Endothelial cell of umbilical vein (primary cell): ENCODE results near the gene ANKRD63. TPM values are rescaled to one million over a fixed set of nuclear protein-coding genes. Genes with fewer than 3 reads are reported as not detected.

ENCODE experiments used
- BruUV-seq: library from RNA; stranded (reverse); fragments of 400-500 nt; replicated peaks from 2 replicates; lab custom pipeline; 2021; lab: Mats Ljungman, UMichigan
- CTCF ChIA-PET: fragments of 300-600, 350-600 bp; sonication (Branson Sonifier 250); formaldehyde crosslinking; loops from one replicate; lab custom pipeline; 2021; ENCODE audit warnings: antibody characterized with exemption, inconsistent platforms; lab: Charles Lee
- POLR2A ChIA-PET: fragments of 300-600, 350-600 bp; sonication (Branson Sonifier 250); formaldehyde crosslinking; loops from one replicate; lab custom pipeline; 2021; ENCODE audit warnings: antibody characterized with exemption, inconsistent platforms; lab: Charles Lee
- DNase-seq: peaks from one replicate; pipeline ENCODE4 v3.0.0-alpha.2; 2011; ENCODE audit warnings: low read depth, low spot score
- FAIRE-seq: peaks from 2 replicates; lab custom pipeline; 2011; peaks lifted over from hg19 to GRCh38; lab: Jason Lieb, UNC
- H2AFZ ChIP-seq: 2 replicates; pipeline ENCODE4 v1.6.0; 2012; ENCODE audit warnings: low read depth, low read length, control low read depth, inconsistent platforms
- H3K27ac ChIP-seq: 2 replicates; pipeline ENCODE4 v1.5.1; 2011; ENCODE audit warnings: low read depth, mild to moderate bottlenecking, control low read depth, low read length, moderate library complexity; ENCODE audit not compliant: insufficient read depth
- H3K27me3 ChIP-seq, 2 experiments: 2 replicates each; pipeline versions ENCODE4 v1.6.0 to v1.6.1; 2011; ENCODE audit warnings: low read length in 2 of 2, mixed read lengths in 1 of 2; ENCODE audit not compliant: control insufficient read depth in 2 of 2, insufficient read depth in 2 of 2
- H3K36me3 ChIP-seq, 2 experiments: 2 replicates in 1 of 2; 3 replicates in 1 of 2; pipeline ENCODE4 v1.5.1; 2011; ENCODE audit warnings: low read length in 2 of 2, mild to moderate bottlenecking in 1 of 2, moderate library complexity in 1 of 2; ENCODE audit not compliant: control insufficient read depth in 2 of 2, insufficient read depth in 2 of 2; ENCODE audit errors: extremely low read depth in 1 of 2
- H3K4me1 ChIP-seq: 3 replicates; pipeline ENCODE4 v1.5.1; 2011; ENCODE audit warnings: mild to moderate bottlenecking, low read length; ENCODE audit not compliant: control insufficient read depth, insufficient read depth; ENCODE audit errors: extremely low read depth
- H3K4me2 ChIP-seq: 2 replicates; pipeline ENCODE4 v1.6.1; 2011; ENCODE audit warnings: low read length, control low read depth, mixed read lengths; ENCODE audit not compliant: insufficient read depth
- H3K4me3 ChIP-seq, 3 experiments: fragments of 200-600 bp in 1 of 3; sonication (generic), shearing (Covaris generic) in 1 of 3; replicated peaks in 1 of 3; 2 replicates each; pipeline ENCODE4 v1.5.1; 2011 to 2016; ENCODE audit warnings: control low read depth in 3 of 3, low read length in 3 of 3, mild to moderate bottlenecking in 2 of 3, inconsistent platforms in 1 of 3, low read depth in 1 of 3, moderate library complexity in 1 of 3; ENCODE audit not compliant: insufficient read depth in 1 of 3
- H3K79me2 ChIP-seq: 2 replicates; pipeline ENCODE4 v1.6.0; 2012; ENCODE audit warnings: low read length, inconsistent platforms; ENCODE audit not compliant: control insufficient read depth, insufficient read depth
- H3K9ac ChIP-seq: replicated peaks from 2 replicates; pipeline ENCODE3; 2011; ENCODE audit warnings: low read length, control low read depth; ENCODE audit not compliant: insufficient read depth; ENCODE audit errors: extremely low read depth
- H3K9me1 ChIP-seq: replicated peaks from 3 replicates; pipeline ENCODE4 v1.6.0; 2011; ENCODE audit warnings: mild to moderate bottlenecking, low read length; ENCODE audit not compliant: control insufficient read depth, insufficient read depth; ENCODE audit errors: extremely low read depth
- H3K9me3 ChIP-seq: replicated peaks from 2 replicates; pipeline ENCODE4 v1.5.1; 2012; ENCODE audit warnings: low read length, inconsistent platforms; ENCODE audit not compliant: control insufficient read depth, insufficient read depth
- H4K20me1 ChIP-seq: replicated peaks from 2 replicates; pipeline ENCODE3; 2011; ENCODE audit warnings: mild to moderate bottlenecking, low read length; ENCODE audit not compliant: control insufficient read depth, insufficient read depth; ENCODE audit errors: extremely low read depth
- EZH2 ChIP-seq: IDR thresholded peaks from 2 replicates; pipeline ENCODE4 v1.6.1; 2012; ENCODE audit warnings: borderline replicate concordance, low read depth, mild to moderate bottlenecking, moderate library complexity, low read length, inconsistent platforms; ENCODE audit not compliant: severe bottlenecking
- FOS ChIP-seq: IDR thresholded peaks from 2 replicates; pipeline ENCODE4 v1.6.1; 2011; ENCODE audit warnings: mild to moderate bottlenecking, low read length, moderate library complexity, borderline replicate concordance; ENCODE audit not compliant: insufficient read depth
- GATA2 ChIP-seq: IDR thresholded peaks from 2 replicates; pipeline ENCODE4 v1.7.0; 2011; ENCODE audit warnings: low read depth, mild to moderate bottlenecking, moderate library complexity, mixed read lengths, low read length; ENCODE audit not compliant: insufficient read length, insufficient read depth
- JUN ChIP-seq: IDR thresholded peaks from 2 replicates; pipeline ENCODE4 v1.6.1; 2011; ENCODE audit warnings: borderline replicate concordance, low read depth; ENCODE audit not compliant: insufficient read length, insufficient read depth
- MYC ChIP-seq: IDR thresholded peaks from one replicate; pipeline ENCODE4 v1.6.1; 2011; ENCODE audit warnings: mild to moderate bottlenecking, low read depth, low read length
- POLR2A ChIP-seq: IDR thresholded peaks from 2 replicates; pipeline ENCODE4 v1.6.1; 2012; ENCODE audit warnings: low read depth, mild to moderate bottlenecking, control low read depth, low read length
- POLR2AphosphoS5 ChIP-seq: IDR thresholded peaks from 2 replicates; pipeline ENCODE4 v1.6.1; 2012; ENCODE audit warnings: low read depth, mild to moderate bottlenecking, control low read depth, low read length, moderate library complexity; ENCODE audit not compliant: insufficient read depth
- dilution Hi-C: fragments of 300-500 bp; cut with MboI; formaldehyde crosslinking; loops from one replicate; pipeline ENCODE4 v1.15.0; 2019; ENCODE audit warnings: low sequenced_read_pairs; ENCODE audit not compliant: extremely low pct_ligation_motif_present
- intact Hi-C: fragments of 100-400 bp; cut with micrococcal nuclease; formaldehyde crosslinking; loops from one replicate; pipeline ENCODE4 v1.10.0; 2022
- polyA plus RNA-seq, 4 experiments: library from polyadenylated mRNA; depleted of rRNA in 3 of 4; stranded (reverse) in 3 of 4; unstranded in 1 of 4; fragments of >200 nt; gene quantifications; 2 replicates each; pipeline versions ENCODE4 v1.2.1 to v1.2.3, GENCODE V29; 2011 to 2012; ENCODE audit warnings: missing spikeins in 1 of 4
- total RNA-seq: library from RNA; stranded (reverse); gene quantifications from 2 replicates; pipeline ENCODE4 v1.2.3, GENCODE V29; 2021
- TF ChIP-seq, protein P1 (sequence below), 2 donors: IDR thresholded peaks; 1 replicate in 1 of 2; 2 replicates in 1 of 2; pipeline ENCODE4 v1.5.1; 2011; ENCODE audit warnings: low read length in 2 of 2, mild to moderate bottlenecking in 2 of 2, moderate library complexity in 2 of 2, control low read depth in 1 of 2, inconsistent platforms in 1 of 2, low read depth in 1 of 2; ENCODE audit not compliant: insufficient read depth in 1 of 2; ENCODE audit errors: extremely low read depth in 1 of 2

ANKRD63 gene
- total and polyA plus RNA-seq, 2 donors (not counting 3 experiments of a cell fraction or from before 2014, with no cell fraction given), result not detected

DNA sequence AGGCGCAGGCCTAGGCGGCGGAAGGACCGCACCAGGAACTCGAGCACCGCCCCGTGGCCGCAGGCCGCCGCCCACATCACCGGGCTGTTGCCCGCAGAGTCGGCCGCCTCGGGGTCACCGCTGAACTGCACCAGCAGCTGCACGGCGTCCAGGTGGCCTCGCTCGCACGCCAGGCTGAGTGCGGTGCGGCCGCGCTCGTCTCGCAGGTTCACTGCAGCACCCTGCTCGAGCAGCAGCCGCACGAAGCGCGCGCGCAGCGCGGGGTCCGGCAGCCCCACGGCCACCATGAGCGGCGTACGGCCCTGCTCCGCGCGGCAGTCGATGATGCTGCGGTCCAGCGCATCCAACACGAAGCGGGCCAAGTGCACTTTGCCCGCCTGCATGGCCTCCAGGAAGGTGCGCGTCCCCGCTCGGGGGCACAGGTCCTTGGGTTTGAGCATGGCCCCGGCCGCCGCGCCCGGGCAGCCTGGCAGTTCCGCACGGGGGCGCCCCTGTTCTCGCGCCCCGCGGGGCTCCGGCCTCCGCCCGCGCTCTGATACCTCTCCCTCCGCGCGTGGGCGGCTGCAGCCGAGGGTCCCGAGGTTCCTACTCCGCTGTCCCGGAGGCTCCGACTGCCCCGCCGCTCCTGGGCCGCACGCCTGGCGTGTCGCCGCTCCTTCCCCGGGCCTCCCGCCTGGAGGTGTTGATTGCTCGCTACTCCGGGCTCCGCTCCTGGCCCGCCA lies 556 bp downstream of the ANKRD63 start:
- Histone ChIP-seq H3K4me2 (peak overlapping the region; percentile 69), H3K27me3 (peaks cover 48 to 68% of the 10 kb centered on the region in 2 experiments), H3K9ac (no peak overlapping the region), H3K4me3 (peak overlapping the region in 2 of 3 experiments; percentile 13 to 32), H3K27ac (no peak overlapping the region), H2AFZ (peak overlapping the region; percentile 79), H3K9me3 (no peaks in the 10 kb centered on the region), H3K4me1 (peaks cover 12% of the 10 kb centered on the region), H4K20me1 (no peaks in the 10 kb centered on the region), H3K9me1 (no peaks in the 10 kb centered on the region), H3K36me3 (no peaks in the 10 kb centered on the region), H3K79me2 (no peaks in the 10 kb centered on the region)
- DNase-seq, result peak; percentile 31
- BruUV-seq, result no TSS peak
- ChIA-PET POLR2A (no interaction called here), CTCF (interaction anchor here (0.9 to 5.3 kb wide), 5 partner anchors 7 to 57 kb away, joined by 3 to 83 read pairs (median 4); partner anchors contain the start of gene PLCB2)
- intact Hi-C loops, result no loop called here
- no peak for FAIRE-seq
- dilution Hi-C loops, result no loop called here
- peak; percentile 82 for TF ChIP-seq EZH2
- TF ChIP-seq MYC, result no peak
- TF ChIP-seq POLR2A, result no peak
- TF ChIP-seq, protein P1, sequence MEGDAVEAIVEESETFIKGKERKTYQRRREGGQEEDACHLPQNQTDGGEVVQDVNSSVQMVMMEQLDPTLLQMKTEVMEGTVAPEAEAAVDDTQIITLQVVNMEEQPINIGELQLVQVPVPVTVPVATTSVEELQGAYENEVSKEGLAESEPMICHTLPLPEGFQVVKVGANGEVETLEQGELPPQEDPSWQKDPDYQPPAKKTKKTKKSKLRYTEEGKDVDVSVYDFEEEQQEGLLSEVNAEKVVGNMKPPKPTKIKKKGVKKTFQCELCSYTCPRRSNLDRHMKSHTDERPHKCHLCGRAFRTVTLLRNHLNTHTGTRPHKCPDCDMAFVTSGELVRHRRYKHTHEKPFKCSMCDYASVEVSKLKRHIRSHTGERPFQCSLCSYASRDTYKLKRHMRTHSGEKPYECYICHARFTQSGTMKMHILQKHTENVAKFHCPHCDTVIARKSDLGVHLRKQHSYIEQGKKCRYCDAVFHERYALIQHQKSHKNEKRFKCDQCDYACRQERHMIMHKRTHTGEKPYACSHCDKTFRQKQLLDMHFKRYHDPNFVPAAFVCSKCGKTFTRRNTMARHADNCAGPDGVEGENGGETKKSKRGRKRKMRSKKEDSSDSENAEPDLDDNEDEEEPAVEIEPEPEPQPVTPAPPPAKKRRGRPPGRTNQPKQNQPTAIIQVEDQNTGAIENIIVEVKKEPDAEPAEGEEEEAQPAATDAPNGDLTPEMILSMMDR (IDR thresholded peaks at IDR 0.05; ENCODE audit: extremely low read depth in 1 of 2, insufficient read depth in 1 of 2, low read depth in 1 of 2, low read length in 2 of 2), result peak; percentile 26 to 36

DNA sequence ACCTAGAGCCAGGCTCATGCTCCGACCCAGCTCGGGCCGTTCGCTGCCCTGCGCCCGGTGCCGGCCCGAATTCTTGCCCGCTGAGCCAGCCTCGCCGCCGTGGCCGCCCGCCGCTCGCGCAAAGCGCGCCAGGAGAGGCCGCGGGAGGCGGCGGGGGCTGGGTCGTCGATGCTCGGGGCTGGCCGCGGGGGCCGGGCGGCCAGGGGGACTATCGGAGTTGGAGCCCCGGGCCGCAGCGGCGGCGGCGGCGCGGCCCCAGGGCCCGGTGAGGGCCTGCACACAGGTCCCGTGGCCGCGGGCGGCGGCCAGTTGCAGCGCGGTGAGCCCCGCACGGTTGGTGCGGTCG lies 1.1 kb downstream of the ANKRD63 start:
- Histone ChIP-seq H3K27ac (no peak overlapping the region), H3K4me2 (peak overlapping the region; percentile 69)

More for the DNA sequence above, 1.1 kb downstream of the ANKRD63 start:
- no peak for DNase-seq
- POLR2A ChIA-PET, result no interaction called here
- Histone ChIP-seq H3K27me3 (peaks cover 50 to 71% of the 10 kb centered on the region in 2 experiments), H3K79me2 (no peaks in the 10 kb centered on the region), H3K36me3 (no peaks in the 10 kb centered on the region), H3K4me1 (peaks cover 12% of the 10 kb centered on the region), H3K9me1 (no peaks in the 10 kb centered on the region), H2AFZ (peak overlapping the region; percentile 79), H3K9ac (no peak overlapping the region), H3K4me3 (peak overlapping the region in 1 of 3 experiments; percentile 32), H3K9me3 (no peaks in the 10 kb centered on the region), H4K20me1 (no peaks in the 10 kb centered on the region)
- dilution Hi-C loops, result no loop called here
- BruUV-seq, result no TSS peak
- CTCF ChIA-PET, result interaction anchor here (0.7 to 5.3 kb wide), 3 partner anchors 27 to 58 kb away, joined by 3 to 83 read pairs (median 3); partner anchors contain the start of gene PLCB2
- FAIRE-seq, result no peak
- intact Hi-C loops, result no loop called here
- no peak for TF ChIP-seq POLR2AphosphoS5
- TF ChIP-seq, protein P1 (IDR thresholded peaks at IDR 0.05; ENCODE audit: extremely low read depth in 1 of 2, insufficient read depth in 1 of 2, low read depth in 1 of 2, low read length in 2 of 2), result no peak
- TF ChIP-seq GATA2, result no peak
- no peak for TF ChIP-seq MYC
- TF ChIP-seq JUN, result no peak
- TF ChIP-seq POLR2A, result no peak
- no peak for TF ChIP-seq FOS
